Neural cell (in vitro differentiated cells): ENCODE measurements around the gene GAA. TPM values are rescaled to one million over a fixed set of nuclear protein-coding genes. Genes with fewer than 3 reads are reported as not detected.

Experiments
- H2AFZ ChIP-seq: fragments of 200-600, 300-800 bp; sonication (generic), shearing (Covaris generic); 2 replicates; pipeline ENCODE4 v1.6.0; 2014; ENCODE audit warnings: low read depth, mild to moderate bottlenecking, antibody characterized with exemption, low read length, moderate library complexity
- H3F3A ChIP-seq: fragments of 200-600 bp; shearing (Covaris generic); 2 replicates; pipeline ENCODE4 v1.6.1; 2016; ENCODE audit warnings: mild to moderate bottlenecking, moderate library complexity, mixed read lengths, antibody characterized with exemption, low read length; ENCODE audit not compliant: insufficient read depth, poor library complexity, severe bottlenecking
- H3K27ac ChIP-seq: fragments of 200-600, 300-800 bp; sonication (generic), shearing (Covaris generic); 2 replicates; pipeline ENCODE4 v1.5.1; 2014; ENCODE audit warnings: mild to moderate bottlenecking, low read length, moderate library complexity
- H3K27me3 ChIP-seq: fragments of 300-800, 200-600 bp; sonication (generic), shearing (Covaris generic); 2 replicates; pipeline ENCODE4 v1.6.0; 2014; ENCODE audit warnings: mild to moderate bottlenecking, low read depth, low read length, moderate library complexity; ENCODE audit not compliant: insufficient read depth
- H3K36me3 ChIP-seq: fragments of 300-800, 200-600 bp; sonication (generic), shearing (Covaris generic); 2 replicates; pipeline ENCODE4 v1.5.1; 2014; ENCODE audit warnings: mild to moderate bottlenecking, antibody characterized with exemption, low read length, moderate library complexity; ENCODE audit not compliant: insufficient read depth
- H3K4me2 ChIP-seq: fragments of 300-800, 200-600 bp; sonication (generic), shearing (Covaris generic); 2 replicates; pipeline ENCODE4 v1.6.0; 2014; ENCODE audit warnings: mild to moderate bottlenecking, low read length
- H3K4me3 ChIP-seq: fragments of 300-800, 200-600 bp; sonication (generic), shearing (Covaris generic); 2 replicates; pipeline ENCODE4 v1.5.1; 2014; ENCODE audit warnings: mild to moderate bottlenecking, low read length, moderate library complexity
- H3K79me2 ChIP-seq: fragments of 200-600 bp; shearing (Covaris generic); replicated peaks from 2 replicates; pipeline ENCODE4 v1.6.0; 2014; ENCODE audit warnings: mild to moderate bottlenecking, low read length, moderate library complexity; ENCODE audit not compliant: insufficient read depth
- H3K9ac ChIP-seq: fragments of 300-800, 200-600 bp; sonication (generic), shearing (Covaris generic); 2 replicates; pipeline ENCODE4 v1.6.1; 2016; ENCODE audit warnings: mild to moderate bottlenecking, low read length, mixed read lengths
- H3K9me2 ChIP-seq: fragments of 200-600 bp; shearing (Covaris generic); 2 replicates; pipeline ENCODE4 v1.6.1; 2016; ENCODE audit warnings: mild to moderate bottlenecking, low read length, mixed read lengths; ENCODE audit not compliant: insufficient read depth
- H3K9me3 ChIP-seq: fragments of 200-600, 300-800 bp; sonication (generic), shearing (Covaris generic); 2 replicates; pipeline ENCODE4 v1.6.1; 2016; ENCODE audit warnings: mild to moderate bottlenecking, mixed run types, low read length, moderate library complexity, mixed read lengths
- H4K20me1 ChIP-seq: fragments of 200-600 bp; shearing (Covaris generic); 2 replicates; pipeline ENCODE4 v1.6.1; 2016; ENCODE audit warnings: mild to moderate bottlenecking, mixed run types; ENCODE audit not compliant: insufficient read depth
- EP300 ChIP-seq: fragments of 450-650 bp; conservative IDR thresholded peaks from 2 replicates; pipeline ENCODE4 v1.6.1; 2014; ENCODE audit warnings: antibody characterized with exemption, mild to moderate bottlenecking, moderate library complexity; ENCODE audit not compliant: poor library complexity, severe bottlenecking
- EZH2 ChIP-seq: fragments of 200-600, 300-800 bp; shearing (Covaris generic), sonication (generic); IDR thresholded peaks from 2 replicates; pipeline ENCODE4 v1.6.1; 2014; ENCODE audit warnings: antibody characterized with exemption, low read length, borderline replicate concordance, mild to moderate bottlenecking; ENCODE audit not compliant: insufficient read depth, poor library complexity, severe bottlenecking
- MXI1 ChIP-seq: fragments of 450-650 bp; conservative IDR thresholded peaks from 2 replicates; pipeline ENCODE4 v1.6.1; 2014; ENCODE audit warnings: antibody characterized with exemption, mild to moderate bottlenecking; ENCODE audit not compliant: poor library complexity, severe bottlenecking
- POLR2AphosphoS5 ChIP-seq: IDR thresholded peaks from 2 replicates; pipeline ENCODE4 v1.6.1; 2012
- RAD21 ChIP-seq: fragments of 450-650 bp; conservative IDR thresholded peaks from 2 replicates; pipeline ENCODE4 v1.6.1; 2014; ENCODE audit warnings: antibody characterized with exemption, mild to moderate bottlenecking, moderate library complexity
- SMC3 ChIP-seq: fragments of 450-650 bp; conservative IDR thresholded peaks from 2 replicates; pipeline ENCODE4 v1.6.1; 2014; ENCODE audit warnings: antibody characterized with exemption, mild to moderate bottlenecking, moderate library complexity; ENCODE audit not compliant: poor library complexity
- TAF1 ChIP-seq: IDR thresholded peaks from 2 replicates; pipeline ENCODE4 v1.6.1; 2012; ENCODE audit warnings: low read depth
- polyA plus RNA-seq: library from polyadenylated mRNA; depleted of rRNA; stranded (reverse); fragments of >200 nt; gene quantifications from 2 replicates; pipeline ENCODE4 v1.2.3, GENCODE V29; 2014
- TF ChIP-seq, protein P1 (sequence below): IDR thresholded peaks from 2 replicates; pipeline ENCODE4 v1.6.1; 2012; ENCODE audit warnings: borderline replicate concordance
- TF ChIP-seq, protein P2 (sequence below): fragments of 450-650 bp; IDR thresholded peaks from 2 replicates; pipeline ENCODE4 v1.5.1; 2014; ENCODE audit warnings: antibody characterized with exemption, mild to moderate bottlenecking, moderate library complexity; ENCODE audit not compliant: poor library complexity, severe bottlenecking

The GAA gene
- polyA plus RNA-seq, 1 donor from 2014 or later: 58.9 TPM

DNA sequence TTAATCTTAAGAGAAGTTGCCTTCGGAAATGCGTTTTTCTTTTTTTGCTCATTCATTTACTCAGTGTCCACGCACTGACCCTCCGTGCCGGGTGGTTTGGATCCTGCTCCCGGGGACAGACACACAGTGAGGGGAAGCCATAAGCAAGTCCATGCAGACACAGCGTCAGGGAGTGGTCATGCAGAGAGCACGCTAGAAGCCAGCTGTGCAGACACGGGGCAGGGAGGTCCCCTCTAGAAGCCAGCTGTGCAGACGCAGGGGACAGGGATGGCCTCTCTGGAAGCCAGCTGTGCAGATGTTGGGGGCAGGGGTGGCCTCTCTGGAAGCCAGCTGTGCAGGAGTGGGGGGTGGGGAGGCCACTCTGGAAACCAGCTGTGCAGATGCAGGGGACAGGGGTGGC lies 4.8 kb downstream of the GAA start:
- no peak overlapping the region for H3K9ac ChIP-seq
- TF ChIP-seq TAF1 (no peak), EP300 (no peak), SMC3 (no peak), EZH2 (no peak), RAD21 (no peak), MXI1 (no peak), POLR2AphosphoS5 (no peak)
- TF ChIP-seq, protein P1, sequence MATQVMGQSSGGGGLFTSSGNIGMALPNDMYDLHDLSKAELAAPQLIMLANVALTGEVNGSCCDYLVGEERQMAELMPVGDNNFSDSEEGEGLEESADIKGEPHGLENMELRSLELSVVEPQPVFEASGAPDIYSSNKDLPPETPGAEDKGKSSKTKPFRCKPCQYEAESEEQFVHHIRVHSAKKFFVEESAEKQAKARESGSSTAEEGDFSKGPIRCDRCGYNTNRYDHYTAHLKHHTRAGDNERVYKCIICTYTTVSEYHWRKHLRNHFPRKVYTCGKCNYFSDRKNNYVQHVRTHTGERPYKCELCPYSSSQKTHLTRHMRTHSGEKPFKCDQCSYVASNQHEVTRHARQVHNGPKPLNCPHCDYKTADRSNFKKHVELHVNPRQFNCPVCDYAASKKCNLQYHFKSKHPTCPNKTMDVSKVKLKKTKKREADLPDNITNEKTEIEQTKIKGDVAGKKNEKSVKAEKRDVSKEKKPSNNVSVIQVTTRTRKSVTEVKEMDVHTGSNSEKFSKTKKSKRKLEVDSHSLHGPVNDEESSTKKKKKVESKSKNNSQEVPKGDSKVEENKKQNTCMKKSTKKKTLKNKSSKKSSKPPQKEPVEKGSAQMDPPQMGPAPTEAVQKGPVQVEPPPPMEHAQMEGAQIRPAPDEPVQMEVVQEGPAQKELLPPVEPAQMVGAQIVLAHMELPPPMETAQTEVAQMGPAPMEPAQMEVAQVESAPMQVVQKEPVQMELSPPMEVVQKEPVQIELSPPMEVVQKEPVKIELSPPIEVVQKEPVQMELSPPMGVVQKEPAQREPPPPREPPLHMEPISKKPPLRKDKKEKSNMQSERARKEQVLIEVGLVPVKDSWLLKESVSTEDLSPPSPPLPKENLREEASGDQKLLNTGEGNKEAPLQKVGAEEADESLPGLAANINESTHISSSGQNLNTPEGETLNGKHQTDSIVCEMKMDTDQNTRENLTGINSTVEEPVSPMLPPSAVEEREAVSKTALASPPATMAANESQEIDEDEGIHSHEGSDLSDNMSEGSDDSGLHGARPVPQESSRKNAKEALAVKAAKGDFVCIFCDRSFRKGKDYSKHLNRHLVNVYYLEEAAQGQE: no peak
- TF ChIP-seq, protein P2, sequence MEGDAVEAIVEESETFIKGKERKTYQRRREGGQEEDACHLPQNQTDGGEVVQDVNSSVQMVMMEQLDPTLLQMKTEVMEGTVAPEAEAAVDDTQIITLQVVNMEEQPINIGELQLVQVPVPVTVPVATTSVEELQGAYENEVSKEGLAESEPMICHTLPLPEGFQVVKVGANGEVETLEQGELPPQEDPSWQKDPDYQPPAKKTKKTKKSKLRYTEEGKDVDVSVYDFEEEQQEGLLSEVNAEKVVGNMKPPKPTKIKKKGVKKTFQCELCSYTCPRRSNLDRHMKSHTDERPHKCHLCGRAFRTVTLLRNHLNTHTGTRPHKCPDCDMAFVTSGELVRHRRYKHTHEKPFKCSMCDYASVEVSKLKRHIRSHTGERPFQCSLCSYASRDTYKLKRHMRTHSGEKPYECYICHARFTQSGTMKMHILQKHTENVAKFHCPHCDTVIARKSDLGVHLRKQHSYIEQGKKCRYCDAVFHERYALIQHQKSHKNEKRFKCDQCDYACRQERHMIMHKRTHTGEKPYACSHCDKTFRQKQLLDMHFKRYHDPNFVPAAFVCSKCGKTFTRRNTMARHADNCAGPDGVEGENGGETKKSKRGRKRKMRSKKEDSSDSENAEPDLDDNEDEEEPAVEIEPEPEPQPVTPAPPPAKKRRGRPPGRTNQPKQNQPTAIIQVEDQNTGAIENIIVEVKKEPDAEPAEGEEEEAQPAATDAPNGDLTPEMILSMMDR: no peak
- H3K4me3 ChIP-seq: no peak overlapping the region
- peaks cover 9% of the 10 kb centered on the region for H3K79me2 ChIP-seq
- no peak overlapping the region for H3K4me2 ChIP-seq
- H4K20me1 ChIP-seq: no peaks in the 10 kb centered on the region
- no peaks in the 10 kb centered on the region for H3K9me3 ChIP-seq
- H2AFZ ChIP-seq: no peak overlapping the region
- no peaks in the 10 kb centered on the region for H3K9me2 ChIP-seq
- no peaks in the 10 kb centered on the region for H3K36me3 ChIP-seq
- no peaks in the 10 kb centered on the region for H3K27me3 ChIP-seq
- no peak overlapping the region for H3K27ac ChIP-seq
- H3F3A ChIP-seq: no peaks in the 10 kb centered on the region

DNA sequence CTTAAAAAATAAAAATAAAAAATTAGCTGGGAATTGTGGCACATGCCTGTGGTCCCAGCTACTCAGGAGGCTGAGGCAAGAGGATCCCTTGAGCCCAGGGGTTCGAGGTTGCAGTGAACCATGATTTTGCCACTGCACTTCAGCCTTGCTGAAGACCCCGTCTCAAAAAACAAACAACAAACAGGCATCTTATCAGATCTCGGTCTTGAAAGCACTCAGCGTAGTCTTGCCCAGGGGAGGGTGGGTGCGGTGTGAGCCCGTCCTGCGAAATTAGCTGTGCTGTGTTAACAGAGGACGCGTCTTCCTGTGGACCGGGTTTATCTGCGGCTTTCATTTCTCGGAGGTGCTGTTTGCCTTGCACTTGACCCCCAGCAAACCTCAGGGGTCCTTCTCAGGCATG lies 5.4 kb downstream of the GAA start:
- no peak overlapping the region for H2AFZ ChIP-seq
- no peaks in the 10 kb centered on the region for H4K20me1 ChIP-seq
- H3K4me3 ChIP-seq: no peak overlapping the region
- H3K9me2 ChIP-seq: no peaks in the 10 kb centered on the region
- H3K27me3 ChIP-seq: no peaks in the 10 kb centered on the region
- no peaks in the 10 kb centered on the region for H3K9me3 ChIP-seq
- TF ChIP-seq SMC3 (no peak), POLR2AphosphoS5 (no peak), MXI1 (no peak), RAD21 (no peak), TAF1 (no peak), EP300 (no peak), EZH2 (no peak)
- TF ChIP-seq, protein P2: no peak
- TF ChIP-seq, protein P1: no peak
- H3K36me3 ChIP-seq: no peaks in the 10 kb centered on the region
- H3K27ac ChIP-seq: no peak overlapping the region
- peaks cover 8% of the 10 kb centered on the region for H3K79me2 ChIP-seq
- H3K9ac ChIP-seq: no peak overlapping the region
- no peaks in the 10 kb centered on the region for H3F3A ChIP-seq
- no peak overlapping the region for H3K4me2 ChIP-seq
